Measurements from ENCODE around the gene THSD7A.

Gene THSD7A

GRCh38 chr7:11394438-11394837, 437.6 kb downstream of the THSD7A start:
- no peak for DNase-seq

- DNase-seq = no peak
These were observed 452.4 kb downstream of the THSD7A start for GRCh38 chr7:11379641-11380040.

GRCh38 chr7:11376529-11376928, 455.5 kb downstream of the THSD7A start:
- DNase-seq = no peak

GRCh38 chr7:11374629-11375028, 457.4 kb downstream of the THSD7A start:
- DNase-seq = no peak

- DNase-seq = peak in 1 of 2 experiments; percentile 61
These were observed 458.4 kb downstream of the THSD7A start for GRCh38 chr7:11373546-11374142.

GRCh38 chr7:11369696-11370095, 462.3 kb downstream of the THSD7A start:
- no peak for DNase-seq

GRCh38 chr7:11366118-11366517, 465.9 kb downstream of the THSD7A start:
- no peak for DNase-seq

GRCh38 chr7:11358637-11359036, 473.4 kb downstream of the THSD7A start:
- no peak for DNase-seq

- DNase-seq = no peak
These were observed 476.5 kb downstream of the THSD7A start for GRCh38 chr7:11355399-11356005.

- no peak for DNase-seq
These were observed 485.7 kb downstream of the THSD7A start for GRCh38 chr7:11346302-11346701.

- DNase-seq = no peak
These were observed 486.4 kb downstream of the THSD7A start for GRCh38 chr7:11345621-11346020.

GRCh38 chr7:11343818-11344413, 488.1 kb downstream of the THSD7A start:
- DNase-seq = peak; percentile 59 to 83

- DNase-seq = no peak
These were observed 488.9 kb downstream of the THSD7A start for GRCh38 chr7:11343136-11343535.

GRCh38 chr7:11341285-11341944, 490.6 kb downstream of the THSD7A start:
- DNase-seq = peak; percentile 52 to 81

GRCh38 chr7:11336432-11336831, 495.6 kb downstream of the THSD7A start:
- no peak for DNase-seq

GRCh38 chr7:11335947-11336346, 496.1 kb downstream of the THSD7A start:
- DNase-seq = no peak

- no peak for DNase-seq
These were observed 499.2 kb downstream of the THSD7A start for GRCh38 chr7:11332865-11333228.

GRCh38 chr7:11332186-11332864, 499.7 kb downstream of the THSD7A start:
- DNase-seq = no peak

- DNase-seq = no peak
These were observed 500.6 kb downstream of the THSD7A start for GRCh38 chr7:11331128-11332102.

- no peak for DNase-seq
These were observed 501.3 kb downstream of the THSD7A start for GRCh38 chr7:11330717-11331116.

GRCh38 chr7:11330208-11330607, 501.8 kb downstream of the THSD7A start:
- no peak for DNase-seq

- DNase-seq = no peak
These were observed 502.4 kb downstream of the THSD7A start for GRCh38 chr7:11329626-11330025.
